ENCODE measurements around the gene TULP4. TPM values are rescaled to one million over a fixed set of nuclear protein-coding genes. Genes with fewer than 3 reads are reported as not detected.

The TULP4 gene
- total RNA-seq, 1 donor from 2014 or later: 104 TPM

DNA sequence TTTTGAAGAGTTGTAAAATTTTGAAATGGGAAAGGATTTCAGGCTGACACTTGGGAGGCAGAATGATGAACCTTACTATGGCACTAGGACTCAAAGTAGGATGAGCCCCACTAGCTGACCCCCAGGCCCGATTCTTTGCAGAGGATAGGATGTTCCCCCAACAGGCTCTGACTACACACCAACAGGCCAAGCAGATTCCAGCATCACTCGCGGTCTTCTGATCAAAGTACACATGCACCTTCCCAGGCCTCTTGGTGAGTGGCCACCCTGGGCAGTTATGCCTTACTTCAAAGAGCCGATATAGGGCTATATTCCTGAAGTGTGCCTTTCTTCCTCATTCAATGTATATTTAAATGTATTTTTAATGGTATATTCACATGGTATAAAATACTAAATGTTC is 130.0 kb downstream of the TULP4 start:
- DNase-seq (no peak), ATAC-seq (no peak)
- Histone ChIP-seq H3K4me3 (no peak overlapping the region), H3K27me3 (ENCODE audit: low read depth) (no peaks in the 10 kb centered on the region), H3K27ac (no peak overlapping the region), H3K9me3 (no peaks in the 10 kb centered on the region), H3K36me3 (no peaks in the 10 kb centered on the region), H3K4me1 (no peaks in the 10 kb centered on the region)
- TF ChIP-seq, protein P1, sequence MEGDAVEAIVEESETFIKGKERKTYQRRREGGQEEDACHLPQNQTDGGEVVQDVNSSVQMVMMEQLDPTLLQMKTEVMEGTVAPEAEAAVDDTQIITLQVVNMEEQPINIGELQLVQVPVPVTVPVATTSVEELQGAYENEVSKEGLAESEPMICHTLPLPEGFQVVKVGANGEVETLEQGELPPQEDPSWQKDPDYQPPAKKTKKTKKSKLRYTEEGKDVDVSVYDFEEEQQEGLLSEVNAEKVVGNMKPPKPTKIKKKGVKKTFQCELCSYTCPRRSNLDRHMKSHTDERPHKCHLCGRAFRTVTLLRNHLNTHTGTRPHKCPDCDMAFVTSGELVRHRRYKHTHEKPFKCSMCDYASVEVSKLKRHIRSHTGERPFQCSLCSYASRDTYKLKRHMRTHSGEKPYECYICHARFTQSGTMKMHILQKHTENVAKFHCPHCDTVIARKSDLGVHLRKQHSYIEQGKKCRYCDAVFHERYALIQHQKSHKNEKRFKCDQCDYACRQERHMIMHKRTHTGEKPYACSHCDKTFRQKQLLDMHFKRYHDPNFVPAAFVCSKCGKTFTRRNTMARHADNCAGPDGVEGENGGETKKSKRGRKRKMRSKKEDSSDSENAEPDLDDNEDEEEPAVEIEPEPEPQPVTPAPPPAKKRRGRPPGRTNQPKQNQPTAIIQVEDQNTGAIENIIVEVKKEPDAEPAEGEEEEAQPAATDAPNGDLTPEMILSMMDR (IDR thresholded peaks at IDR 0.05): no peak
- intact Hi-C loops (cut with DNase I): no loop called here

DNA sequence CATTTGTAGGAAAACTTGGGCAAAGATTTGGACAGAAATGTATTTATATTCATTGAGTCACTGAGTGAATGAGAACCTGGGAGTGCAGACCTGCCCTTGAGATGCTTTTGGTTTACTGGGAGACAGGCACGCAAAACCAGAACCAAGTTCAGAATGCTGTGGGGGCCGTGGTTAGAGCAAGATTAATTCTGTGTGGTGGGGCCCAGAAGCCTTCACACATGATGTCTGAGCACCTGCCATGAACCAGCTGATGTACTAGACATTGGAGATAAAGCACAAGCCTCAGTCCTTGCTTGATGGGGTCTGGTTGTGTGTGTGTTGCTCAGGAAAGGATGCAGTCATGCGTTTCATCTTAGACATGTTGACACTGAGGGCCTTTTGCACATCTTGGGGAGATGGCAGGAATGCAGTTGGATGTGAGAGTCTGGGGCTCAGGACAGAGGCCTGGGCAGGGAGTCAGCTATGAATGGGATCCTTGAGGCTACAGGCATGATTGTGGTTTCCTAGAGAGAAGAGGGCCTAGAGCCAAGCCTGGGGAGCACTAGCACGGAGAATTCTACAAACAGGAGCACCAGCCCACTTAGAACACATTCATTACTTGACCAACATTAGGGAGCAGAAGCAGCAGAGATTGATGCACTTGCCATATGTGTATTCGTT is 133.3 kb downstream of the TULP4 start:
- intact Hi-C loops (cut with DNase I): no loop called here
- H3K27ac ChIP-seq: no peak overlapping the region
- no peaks in the 10 kb centered on the region for H3K27me3 ChIP-seq (ENCODE audit: low read depth)
- no peaks in the 10 kb centered on the region for H3K4me1 ChIP-seq
- H3K36me3 ChIP-seq: peaks cover 11% of the 10 kb centered on the region
- DNase-seq (no peak), ATAC-seq (no peak)
- no peak overlapping the region for H3K4me3 ChIP-seq
- TF ChIP-seq, protein P1 (IDR thresholded peaks at IDR 0.05): no peak
- no peaks in the 10 kb centered on the region for H3K9me3 ChIP-seq

DNA sequence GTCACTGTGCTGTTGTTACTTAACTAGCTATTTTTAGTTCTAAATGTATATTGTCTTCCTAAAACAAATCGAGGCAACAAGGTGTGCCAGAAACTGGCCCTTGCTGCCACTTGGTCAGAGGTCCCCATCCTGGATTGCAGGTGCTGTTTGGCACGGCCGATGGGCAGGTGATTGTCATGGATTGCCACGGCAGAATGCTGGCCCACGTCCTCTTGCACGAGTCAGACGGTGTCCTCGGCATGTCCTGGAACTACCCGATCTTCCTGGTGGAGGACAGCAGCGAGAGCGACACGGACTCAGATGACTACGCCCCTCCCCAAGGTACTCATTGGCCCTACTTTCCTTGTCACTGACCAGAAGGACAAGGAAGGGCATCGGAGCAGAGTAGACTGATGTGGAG is 136.6 kb downstream of the TULP4 start:
- Histone ChIP-seq H3K36me3 (peaks cover 28% of the 10 kb centered on the region), H3K4me1 (no peaks in the 10 kb centered on the region), H3K4me3 (no peak overlapping the region), H3K27ac (no peak overlapping the region), H3K27me3 (ENCODE audit: low read depth) (no peaks in the 10 kb centered on the region), H3K9me3 (no peaks in the 10 kb centered on the region)
- ATAC-seq (no peak), DNase-seq (no peak)
- TF ChIP-seq, protein P1 (IDR thresholded peaks at IDR 0.05): no peak
- intact Hi-C loops (cut with DNase I): no loop called here

DNA sequence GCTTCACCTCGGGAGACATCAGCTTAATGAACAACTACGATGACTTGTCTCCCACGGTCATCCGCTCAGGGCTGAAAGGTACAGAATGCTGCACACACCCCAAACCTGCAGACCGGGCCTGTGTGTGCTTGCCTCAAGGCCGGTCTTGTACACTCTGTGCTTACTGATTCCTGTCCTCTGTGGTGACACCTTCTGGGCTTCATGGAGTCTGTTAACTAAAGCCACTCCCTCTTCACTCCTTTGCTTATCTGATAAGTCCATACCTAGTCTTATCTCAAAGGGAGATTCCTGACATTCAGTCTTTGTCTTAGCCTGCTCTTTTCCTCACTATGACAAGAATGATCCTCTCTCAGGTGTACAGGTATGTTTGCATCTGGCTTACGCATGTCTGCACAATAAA is 139.9 kb downstream of the TULP4 start:
- intact Hi-C loops (cut with DNase I): no loop called here
- ATAC-seq: no peak
- TF ChIP-seq, protein P1 (IDR thresholded peaks at IDR 0.05): no peak

DNA sequence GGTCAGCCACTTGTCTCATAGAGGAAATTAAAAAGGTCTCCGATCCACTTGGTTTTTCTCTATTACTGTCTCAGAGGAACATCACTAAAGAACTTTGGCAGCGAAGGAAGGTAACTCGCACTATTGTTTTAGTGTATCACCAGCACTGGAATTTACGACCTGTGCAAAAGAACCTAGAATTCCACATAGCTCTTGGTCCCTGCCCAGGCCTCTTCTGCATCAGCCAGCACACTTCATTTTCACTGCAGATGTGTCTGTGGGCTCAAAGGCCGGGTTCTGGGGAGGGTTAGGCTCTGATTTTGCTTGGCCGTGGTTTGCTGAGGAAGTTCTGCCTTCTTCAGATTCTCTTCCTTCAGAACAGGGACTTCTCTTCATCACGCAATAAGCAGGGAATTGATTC is 144.9 kb downstream of the TULP4 start:
- TF ChIP-seq, protein P1 (IDR thresholded peaks at IDR 0.05): no peak
- intact Hi-C loops (cut with DNase I): no loop called here
- DNase-seq (no peak), ATAC-seq (no peak)
- H3K9me3 ChIP-seq: no peaks in the 10 kb centered on the region
- H3K4me1 ChIP-seq: no peaks in the 10 kb centered on the region
- no peak overlapping the region for H3K27ac ChIP-seq
- no peaks in the 10 kb centered on the region for H3K27me3 ChIP-seq (ENCODE audit: low read depth)
- H3K4me3 ChIP-seq: no peak overlapping the region
- H3K36me3 ChIP-seq: peaks cover 25% of the 10 kb centered on the region

More for the DNA sequence above, 139.9 kb downstream of the TULP4 start:
- Histone ChIP-seq H3K4me1 (no peaks in the 10 kb centered on the region), H3K27me3 (ENCODE audit: low read depth) (no peaks in the 10 kb centered on the region), H3K36me3 (peaks cover 28% of the 10 kb centered on the region), H3K4me3 (no peak overlapping the region), H3K27ac (no peak overlapping the region), H3K9me3 (no peaks in the 10 kb centered on the region)
- no peak for DNase-seq
